GM19468 (cell line): ENCODE data around the gene FOXK1.
A peak's percentile ranks its signal among the peaks of the same experiment; 100 is the strongest.
"Not testable (repeated sequence)": the region's sequence is repeated elsewhere in the genome, so short reads cannot be mapped to it uniquely, and the experiment has no call there.

Source experiments
- ATAC-seq: cut with Tn5 transposase; IDR thresholded peaks from one replicate; pipeline ENCODE4 v1.9.1; 2021; ENCODE audit warnings: mild to moderate bottlenecking, moderate library complexity, moderate number of reproducible peaks; ENCODE audit not compliant: unreplicated experiment; ENCODE audit errors: extremely low read depth

Gene FOXK1

DNA sequence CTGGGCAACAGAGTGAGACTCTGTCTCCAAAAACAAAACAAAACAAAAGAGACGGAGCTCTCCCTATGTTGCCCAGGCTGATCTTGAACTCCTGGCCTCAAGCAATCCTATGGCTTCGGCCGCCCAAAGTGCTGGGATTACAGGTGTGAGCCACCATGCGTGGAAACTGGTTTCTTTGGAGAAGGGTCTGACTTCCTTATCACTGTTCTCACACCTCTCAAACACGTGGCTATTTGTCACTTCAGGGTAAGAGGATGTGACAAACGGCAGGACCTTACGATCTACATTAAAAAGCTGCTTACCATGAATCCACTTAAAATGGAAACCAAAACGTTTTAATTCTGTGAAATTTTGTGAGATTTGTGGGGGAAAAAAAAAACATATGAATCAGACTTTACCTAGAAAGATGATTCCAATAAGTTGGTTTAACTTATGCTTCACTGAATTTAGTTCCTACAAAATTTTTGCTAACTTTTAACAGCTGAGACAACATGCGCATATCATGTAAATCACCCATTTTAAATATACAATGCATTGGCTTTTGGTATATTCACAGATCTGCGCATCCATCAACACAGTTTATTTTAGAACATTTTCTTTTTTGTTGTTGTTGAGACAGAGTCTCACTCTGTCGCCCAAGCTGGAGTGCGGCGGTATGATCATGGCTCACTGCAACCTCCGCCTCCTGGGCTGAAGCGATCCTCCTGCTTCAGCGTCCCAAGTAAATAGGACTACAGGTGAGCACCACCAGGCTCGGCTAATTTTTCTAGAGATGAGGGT is 18.7 kb upstream of the FOXK1 start:
- ATAC-seq, result no peak

DNA sequence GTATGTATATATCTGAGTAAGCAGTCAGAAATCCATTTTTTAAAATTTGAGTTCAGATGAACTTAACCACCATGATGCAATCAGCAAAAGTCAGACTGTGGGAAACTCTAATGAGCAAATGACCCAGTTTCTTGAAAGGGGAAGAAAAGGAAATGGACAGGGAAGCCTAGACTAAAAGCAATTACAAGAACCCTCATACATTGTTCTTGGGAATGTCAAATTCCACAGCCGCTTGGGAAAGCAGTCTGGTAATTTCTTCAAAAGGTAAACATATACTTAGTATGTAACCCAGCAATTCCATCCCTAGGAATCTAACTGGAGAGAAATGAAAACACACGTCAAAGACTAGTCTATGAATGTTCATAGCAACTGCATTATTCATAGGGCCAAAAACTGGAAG is 16.4 kb upstream of the FOXK1 start:
- no peak for ATAC-seq

DNA sequence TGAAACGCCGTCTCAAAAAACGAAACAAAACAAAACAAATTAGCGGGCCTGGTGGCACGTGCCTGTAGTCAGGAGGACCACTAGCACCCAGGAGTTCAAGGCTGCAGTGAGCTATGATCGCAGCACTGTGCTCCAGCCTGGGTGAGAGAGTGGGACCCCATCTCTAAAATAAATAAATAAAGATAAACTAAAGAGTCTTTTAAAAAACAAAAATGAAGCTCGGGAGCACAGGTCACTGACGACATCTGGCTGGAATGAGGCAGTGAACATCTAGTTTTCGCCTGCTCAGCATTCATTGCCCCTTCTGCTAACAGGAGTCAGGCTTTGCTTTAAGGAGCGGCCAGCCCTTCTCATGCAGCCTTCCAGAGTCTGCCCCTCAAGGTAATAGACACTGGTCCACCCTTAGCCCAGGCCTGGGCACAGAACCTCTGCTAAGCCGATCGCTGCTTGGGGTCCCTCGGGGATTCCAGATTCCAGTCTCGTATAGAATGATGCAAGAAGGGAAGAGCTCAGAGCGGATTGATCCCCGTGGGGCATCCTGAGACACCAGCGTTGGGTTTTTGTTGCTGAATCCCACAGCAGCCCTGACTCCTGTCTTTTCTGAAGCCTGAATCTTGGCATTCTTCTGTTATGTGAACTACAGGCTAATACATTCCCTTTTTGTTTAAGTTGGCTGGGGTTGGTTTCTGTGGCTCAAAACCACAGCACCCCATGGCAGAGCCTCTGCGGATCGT is 14.2 kb upstream of the FOXK1 start:
- no peak for ATAC-seq

DNA sequence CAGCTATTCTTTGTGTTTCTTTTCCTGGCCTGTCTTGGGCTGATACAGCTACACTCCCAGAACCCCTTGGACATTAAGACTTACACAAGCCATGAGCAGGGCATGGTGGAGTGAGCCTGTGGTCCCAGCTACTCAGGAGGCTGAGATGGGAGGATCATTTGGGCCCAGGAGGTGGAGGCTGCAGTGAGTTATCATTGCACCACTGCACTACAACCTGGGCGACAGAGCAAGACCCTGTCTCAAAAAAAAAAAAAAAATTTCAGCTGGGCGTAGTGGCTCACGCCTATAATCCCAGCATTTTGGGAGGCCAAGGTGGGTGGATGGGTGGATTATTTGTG is 13.6 kb upstream of the FOXK1 start:
- ATAC-seq, result no peak

DNA sequence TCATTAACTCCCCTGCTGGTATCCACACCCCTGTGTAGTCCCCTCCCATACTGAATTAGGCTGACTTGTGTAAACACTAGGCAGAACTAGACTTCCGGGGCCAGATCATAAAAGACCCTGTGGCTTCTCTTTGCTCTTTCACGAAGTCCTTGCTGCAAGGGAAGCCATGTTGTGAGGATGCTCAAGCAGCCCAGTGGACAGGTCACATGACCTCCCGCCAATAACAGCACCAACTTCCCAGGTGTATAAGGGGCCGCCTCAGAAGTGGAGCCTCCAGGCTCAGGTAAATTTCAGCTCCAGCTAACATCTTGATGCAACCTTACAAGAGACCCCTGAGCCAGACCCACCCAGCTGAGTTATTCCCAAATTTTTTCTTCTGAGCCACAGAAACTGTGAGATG is 11.3 kb upstream of the FOXK1 start:
- no peak for ATAC-seq

DNA sequence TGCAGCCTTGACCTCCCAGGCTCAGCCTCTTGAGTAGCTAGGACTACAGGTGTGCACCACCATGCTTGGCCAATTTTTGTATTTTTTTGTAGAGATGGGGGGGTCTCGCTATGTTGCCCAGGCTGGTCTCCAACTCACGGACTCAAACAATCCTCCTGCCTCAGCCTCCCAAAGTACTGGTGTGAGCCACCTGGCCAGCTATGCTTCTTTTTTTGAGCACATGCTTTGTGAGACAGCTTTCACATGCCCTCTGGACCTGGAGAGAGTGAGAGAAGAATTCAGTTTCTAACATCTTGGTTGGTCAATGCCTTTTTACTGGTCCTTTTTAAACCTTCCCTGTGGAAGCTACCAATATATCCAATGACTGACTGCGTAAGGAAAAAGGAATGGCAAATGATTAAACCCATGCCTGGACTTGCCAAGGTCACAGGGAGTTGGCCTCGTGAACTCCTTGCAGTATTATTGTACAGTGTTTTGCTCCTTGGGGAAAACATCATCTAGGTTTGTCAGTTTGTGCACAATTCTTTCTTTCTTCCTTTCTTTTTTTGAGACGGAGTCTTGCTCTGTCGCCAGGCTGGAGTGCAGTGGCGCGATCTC is 6.2 kb upstream of the FOXK1 start:
- no peak for ATAC-seq

DNA sequence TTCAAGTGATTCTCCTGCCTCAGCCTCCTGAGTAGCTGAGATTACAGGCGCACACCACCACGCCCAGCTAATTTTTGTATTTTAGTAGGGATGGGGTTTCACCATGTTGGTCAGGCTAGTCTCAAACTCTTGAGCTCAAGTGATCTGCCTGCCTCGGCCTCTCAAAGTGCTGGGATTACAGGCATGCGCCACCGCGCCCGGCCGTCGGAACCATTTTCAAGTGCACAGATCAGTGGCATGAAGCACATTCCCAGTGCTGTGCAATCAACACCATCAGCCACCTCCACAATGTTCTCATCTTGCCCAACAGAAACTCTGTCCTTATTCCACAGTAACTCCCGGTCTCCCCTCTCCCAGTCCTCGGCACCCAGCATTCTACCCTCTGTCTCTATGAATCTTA is 4.6 kb upstream of the FOXK1 start:
- not testable (repeated sequence) for ATAC-seq

DNA sequence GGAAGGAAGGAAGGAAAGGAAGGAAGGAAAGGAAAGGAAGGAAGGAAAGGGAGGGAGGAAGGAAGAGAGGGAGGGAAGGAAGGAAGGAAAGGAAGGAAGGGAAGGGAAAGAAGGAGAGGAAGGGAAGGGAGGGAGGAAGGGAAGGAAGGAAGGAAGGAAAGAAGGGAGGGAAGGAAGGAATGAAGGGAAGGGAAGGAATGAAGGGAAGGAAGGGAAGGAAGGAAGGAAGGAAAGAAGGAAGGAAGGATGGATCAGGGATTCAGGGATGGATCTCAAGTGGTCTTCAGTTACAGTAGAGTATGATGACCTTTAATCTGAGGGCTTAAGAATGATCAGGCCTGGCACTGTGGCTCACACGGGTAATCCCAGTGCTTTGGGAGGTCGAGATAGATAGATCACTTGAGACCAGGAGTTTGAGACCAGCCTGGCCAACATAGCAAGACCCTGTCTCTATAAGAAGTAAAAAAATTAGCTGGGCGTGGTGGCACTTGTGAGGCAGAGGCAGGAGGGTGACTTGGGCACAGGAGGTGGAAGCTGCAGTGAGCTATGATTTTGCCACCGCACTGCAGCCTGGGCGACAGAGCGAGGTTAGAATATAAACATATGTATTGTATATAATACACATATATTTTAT is 760 bp upstream of the FOXK1 start:
- ATAC-seq, result no peak

DNA sequence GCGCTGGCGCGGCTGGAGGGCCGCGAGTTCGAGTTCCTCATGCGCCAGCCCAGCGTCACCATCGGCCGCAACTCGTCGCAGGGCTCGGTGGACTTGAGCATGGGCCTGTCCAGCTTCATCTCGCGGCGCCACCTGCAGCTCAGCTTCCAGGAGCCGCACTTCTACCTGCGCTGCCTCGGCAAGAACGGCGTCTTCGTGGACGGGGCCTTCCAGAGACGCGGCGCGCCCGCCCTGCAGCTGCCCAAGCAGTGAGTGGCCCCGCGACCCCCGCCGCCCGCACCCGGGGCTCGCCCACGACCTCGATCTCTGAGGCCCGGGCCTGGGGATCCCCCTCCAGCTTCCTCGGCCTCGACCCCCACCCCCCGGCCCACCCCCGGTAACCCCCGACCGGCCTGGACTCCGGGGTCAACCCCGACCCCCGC is 537 bp downstream of the FOXK1 start:
- ATAC-seq, result no peak

DNA sequence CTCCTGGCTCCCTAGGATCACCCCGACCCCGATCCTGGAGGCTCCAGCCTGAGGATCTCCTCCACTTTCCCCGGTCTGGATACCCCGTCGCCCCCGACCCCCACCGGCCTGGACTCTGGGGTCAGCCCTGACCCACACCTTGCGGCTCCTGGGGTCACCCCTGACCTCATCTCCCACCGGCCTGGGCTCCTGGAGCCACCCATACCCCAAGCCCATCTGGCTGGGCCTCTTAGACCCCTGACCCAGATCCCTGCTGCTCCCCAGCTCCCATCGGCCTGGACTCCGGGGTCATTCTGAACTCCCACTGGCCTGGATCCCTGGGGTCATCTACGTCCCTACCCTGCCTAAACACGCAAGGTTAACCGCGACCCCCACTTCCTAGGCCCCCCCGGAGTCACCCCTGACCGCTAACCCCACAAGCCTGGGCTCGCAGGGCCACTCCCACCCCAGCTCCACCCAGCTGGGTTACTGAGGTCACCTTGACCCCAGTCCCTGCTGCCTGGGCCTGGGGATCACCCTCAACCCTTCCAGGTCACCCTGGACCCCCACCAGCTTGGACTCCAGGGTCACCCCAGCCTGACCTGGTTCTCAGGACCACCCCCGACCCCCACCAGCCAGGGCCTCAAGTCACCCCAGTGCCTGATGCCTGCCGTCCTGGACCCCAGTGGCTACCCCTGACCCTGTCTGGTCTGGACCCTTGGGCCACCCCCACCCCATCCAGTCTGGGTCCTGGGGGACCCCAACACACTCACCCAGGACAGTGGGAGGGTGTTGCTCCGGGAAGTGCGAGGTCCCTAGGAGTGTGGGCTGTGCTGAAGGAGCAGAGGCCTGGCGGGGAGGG is 1.2 kb downstream of the FOXK1 start:
- no peak for ATAC-seq

DNA sequence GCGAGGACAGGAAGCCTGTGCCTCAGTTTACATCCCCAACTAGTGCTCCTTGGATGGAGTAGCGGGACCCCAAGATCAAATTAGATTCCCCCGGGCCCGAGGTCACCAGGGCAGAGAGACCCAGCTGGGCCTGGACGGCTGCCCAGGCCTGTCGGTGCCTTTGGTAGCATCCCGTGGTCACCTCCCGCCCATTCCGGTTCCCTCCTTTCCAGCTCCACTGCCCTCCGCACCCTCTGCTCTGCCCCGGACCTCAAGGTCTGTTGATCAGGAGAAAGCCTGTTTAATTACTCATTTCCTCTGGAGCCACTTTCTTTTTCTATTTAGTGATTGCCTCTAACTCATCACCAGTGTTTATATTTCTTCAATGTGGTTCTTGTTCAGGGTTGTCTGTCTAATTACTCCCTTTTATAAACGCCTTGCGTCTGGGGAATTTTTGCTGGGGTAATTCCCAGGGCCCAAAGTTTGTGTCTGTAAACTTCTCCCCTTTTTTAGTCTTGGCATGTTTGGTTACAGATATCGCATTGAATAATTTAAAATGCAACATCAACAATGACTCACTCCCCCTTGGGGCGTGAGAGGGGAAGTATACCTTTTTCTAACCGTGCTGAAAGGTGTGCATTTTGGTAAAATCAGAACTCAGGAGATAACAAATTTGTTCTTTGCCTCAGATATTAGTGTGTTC is 1.9 kb downstream of the FOXK1 start:
- ATAC-seq, result no peak

DNA sequence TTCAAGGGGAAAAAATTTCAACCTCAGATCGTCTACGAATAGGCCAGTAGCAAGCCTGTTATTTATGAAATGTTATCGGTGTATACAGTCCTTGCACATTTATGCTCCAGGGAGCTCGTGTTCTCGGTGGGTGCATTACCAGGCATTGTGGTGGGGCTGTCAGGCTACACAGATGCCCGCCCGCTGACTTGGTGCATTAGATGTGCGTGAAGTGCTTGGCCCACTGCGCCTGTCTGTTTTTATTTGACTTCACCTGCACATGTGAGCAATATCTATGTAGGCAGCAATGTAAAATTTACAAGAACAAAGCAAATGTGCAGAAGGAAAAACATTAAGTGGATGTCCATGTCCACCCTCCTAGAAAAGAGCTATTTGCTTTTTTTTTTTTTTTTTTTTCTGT is 2.8 kb downstream of the FOXK1 start:
- no peak for ATAC-seq

DNA sequence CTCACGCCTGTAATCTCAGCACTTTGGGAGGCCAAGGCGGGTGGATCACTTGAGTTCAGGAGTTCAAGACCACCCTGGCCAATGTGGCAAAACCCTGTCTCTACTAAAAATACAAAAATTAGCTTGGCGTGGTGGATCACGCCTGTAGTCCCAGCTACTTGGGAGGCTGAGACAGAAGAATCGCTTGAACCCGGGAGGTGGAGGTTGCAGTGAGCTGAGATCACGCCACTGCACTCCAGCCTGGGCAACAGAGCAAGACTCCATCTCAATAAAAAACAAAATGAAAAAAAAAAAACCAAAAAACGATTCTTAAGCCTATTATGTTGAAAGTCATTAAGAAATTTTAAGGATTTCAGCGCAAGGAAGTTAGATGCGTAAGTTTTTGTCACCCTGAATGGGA is 3.6 kb downstream of the FOXK1 start:
- not testable (repeated sequence) for ATAC-seq

DNA sequence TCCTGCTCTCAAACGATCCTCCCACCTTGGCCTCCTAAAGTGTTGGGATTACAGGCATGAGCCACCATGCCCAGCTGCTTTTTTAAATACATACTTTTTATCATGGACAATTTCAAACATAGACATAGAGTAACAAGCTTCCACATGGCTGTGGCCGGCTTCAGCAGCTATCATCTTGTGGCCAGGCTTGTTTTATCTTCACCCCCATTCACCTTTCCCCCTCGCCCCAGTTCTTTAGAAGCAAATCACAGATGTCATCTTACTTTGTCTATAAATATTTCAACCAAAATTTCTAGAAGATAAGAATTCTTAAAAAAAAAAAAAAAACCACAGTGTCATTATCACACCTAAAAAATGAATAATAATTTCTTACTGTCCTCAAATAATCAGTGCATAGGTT is 5.9 kb downstream of the FOXK1 start:
- ATAC-seq, result no peak

DNA sequence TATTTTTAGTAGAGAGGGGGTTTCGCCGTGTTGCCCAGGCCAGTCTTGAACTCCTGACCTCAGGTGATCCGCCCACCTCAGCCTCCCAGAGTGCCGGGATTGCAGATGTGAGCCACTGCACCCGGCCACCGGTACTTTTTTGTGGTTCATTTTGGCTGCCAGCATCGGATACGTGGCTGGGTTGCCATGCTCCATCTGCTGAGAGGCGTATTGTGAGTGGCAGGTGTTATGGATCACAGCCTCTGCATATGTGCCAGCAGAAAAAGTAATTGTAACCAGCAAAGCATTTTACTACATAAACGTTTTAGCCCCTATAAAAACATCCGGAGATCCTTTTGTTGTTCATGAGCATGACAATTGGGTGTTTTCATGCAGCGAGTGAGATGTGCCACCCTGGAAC is 7.1 kb downstream of the FOXK1 start:
- no peak for ATAC-seq

DNA sequence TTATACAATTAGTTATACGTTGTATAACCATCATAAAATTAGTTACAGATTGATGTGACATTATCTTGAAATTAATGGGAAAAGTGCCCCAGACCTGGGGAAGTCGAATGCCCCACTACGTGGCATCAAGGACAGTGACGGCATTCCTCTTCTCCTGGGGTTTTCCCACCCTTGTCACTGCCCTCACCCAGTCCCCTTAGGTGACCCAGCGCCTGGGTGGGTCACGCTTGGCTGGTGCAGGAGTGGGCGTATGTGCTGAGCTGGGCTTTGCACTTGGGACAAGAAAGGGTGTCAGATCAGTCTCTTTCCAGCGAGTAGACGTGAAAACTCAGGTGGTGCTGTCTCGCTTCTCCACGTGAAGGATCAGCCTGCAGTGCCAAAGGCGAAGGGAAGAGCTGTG is 7.6 kb downstream of the FOXK1 start:
- peak; percentile 46 for ATAC-seq

DNA sequence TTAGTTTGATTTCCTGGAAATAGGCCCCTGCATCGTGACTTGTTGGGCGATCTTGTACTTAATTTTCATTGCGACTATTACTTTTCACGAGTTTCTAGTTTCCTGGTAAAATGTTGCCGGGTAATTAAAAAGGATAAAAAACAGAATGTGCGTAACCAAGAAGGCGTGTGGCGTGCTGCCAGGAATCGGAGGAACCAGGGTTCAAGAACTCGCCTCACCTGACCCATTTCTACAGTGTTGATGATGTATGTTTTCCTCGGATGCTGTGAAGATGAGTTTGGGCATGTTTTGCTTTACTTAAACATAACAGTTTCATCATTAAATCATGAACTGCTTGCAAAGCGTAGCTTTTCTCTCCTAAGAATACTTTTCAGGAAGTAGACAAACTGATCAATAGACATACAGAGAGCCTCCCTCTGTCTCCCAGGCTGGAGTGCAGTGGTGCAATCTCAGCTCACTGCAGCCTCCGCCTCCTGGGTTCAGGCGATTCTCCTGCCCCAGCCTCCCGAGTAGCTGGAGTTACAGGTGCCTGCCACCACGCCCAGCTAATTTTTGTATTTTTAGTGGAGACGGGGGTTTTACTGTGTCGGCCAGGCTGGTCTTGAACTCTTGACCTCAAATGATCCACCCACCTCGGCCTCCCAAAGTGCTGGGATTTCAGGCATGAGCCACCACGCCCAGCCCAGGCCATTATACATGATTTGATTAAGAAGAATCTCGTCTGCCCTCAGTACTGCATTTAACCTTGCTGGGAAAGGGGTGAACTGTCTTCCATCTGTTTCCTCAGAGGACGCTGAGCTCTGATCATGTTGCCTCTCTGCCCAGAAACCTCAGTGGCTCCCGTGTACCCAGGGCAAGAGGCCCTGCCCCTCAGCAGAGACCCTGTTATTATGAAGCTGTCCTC is 9.1 kb downstream of the FOXK1 start:
- no peak for ATAC-seq

DNA sequence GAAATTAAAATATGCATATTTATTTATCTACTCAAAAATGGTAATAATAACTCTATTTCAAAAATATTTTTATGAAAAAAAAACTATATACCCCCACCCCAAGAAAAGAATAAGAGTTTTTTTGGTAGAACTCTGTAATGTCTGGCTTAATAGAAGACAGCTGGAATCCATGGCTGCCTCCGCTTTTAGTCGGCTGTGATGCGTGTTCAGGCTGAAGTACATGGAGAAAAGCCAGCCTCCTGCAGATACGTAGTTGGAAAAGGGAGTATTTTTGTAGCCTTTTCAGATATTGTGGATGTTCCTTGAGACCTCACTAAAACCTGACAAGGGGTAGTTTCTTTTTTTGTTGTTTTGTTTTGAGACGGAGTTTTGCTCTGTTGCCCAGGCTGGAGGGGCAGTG is 10.0 kb downstream of the FOXK1 start:
- ATAC-seq, result no peak

DNA sequence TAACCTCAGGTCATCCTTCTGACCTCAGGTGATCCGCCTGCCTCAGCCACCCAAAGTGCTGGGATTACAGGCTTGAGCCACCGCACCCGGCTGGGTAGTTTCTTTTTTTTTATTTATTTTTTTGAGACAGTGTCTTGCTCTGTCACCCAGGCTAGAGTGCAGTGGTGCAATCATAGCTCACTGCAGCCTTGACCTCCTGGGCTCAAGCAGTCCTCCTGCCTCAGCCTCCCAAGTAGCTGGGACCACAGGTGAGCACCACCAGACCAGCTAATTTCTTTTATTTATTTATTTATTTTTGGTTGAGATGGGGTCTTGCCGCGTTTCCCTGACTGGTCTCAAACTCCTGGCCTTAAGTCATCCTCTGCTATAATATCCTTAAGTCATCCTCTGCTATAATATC is 10.5 kb downstream of the FOXK1 start:
- not testable (repeated sequence) for ATAC-seq
